Subcutaneous adipose tissue (tissue), 4 donors: ENCODE measurements around the gene LRMDA. TPM values are rescaled to one million over a fixed set of nuclear protein-coding genes. Genes with fewer than 3 reads are reported as not detected.

Experiments used
- total RNA-seq, 4 donors: library from RNA; depleted of rRNA; stranded (reverse); fragments of >200 nt; gene quantifications; one replicate each; pipeline ENCODE4 v1.1.0, GENCODE V29; 2016
- TF ChIP-seq, protein P1 (sequence below): fragments of 450-650 bp; IDR thresholded peaks from one replicate; pipeline ENCODE4 v1.5.1; 2016; ENCODE audit warnings: low read depth, mild to moderate bottlenecking, control low read depth, antibody characterized with exemption, moderate library complexity

The LRMDA gene
- total RNA-seq, 4 donors from 2014 or later: 17.4 to 92.1 (median 22.8) TPM

DNA sequence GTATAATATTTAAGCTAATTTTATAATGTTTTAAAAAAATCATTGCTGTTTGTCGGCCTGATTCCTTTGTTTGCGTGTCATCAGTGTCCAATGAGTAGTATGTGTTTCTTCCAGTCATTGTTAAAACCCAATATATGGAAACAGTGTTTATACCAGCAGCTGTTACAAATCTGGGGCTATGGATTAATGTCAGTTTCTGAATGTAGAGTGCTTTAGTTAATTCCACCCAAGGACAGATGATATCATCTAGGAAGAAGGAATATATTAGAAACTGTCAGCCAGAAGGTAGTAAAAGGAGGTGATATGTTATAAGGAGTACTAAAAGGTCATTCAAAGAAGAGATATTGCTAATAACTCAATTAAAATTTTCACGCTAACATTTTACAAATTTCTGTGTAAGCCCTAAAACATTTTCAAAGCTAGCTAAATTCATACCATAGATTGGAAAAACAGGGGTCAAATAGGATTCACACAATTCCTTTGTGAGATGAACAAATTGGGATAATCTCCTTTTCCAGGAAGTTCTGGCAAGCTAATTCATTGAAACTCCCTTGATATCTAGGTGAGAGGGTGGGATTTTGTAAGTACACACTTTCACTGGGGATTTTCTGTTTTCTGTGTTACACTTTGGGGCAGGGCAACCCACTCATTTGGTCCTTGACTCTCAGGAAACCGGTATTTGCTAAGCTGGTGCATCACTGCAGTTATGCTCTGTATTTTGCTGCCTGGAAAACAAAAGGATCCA is 448.8 kb downstream of the LRMDA start:
- TF ChIP-seq, protein P1, sequence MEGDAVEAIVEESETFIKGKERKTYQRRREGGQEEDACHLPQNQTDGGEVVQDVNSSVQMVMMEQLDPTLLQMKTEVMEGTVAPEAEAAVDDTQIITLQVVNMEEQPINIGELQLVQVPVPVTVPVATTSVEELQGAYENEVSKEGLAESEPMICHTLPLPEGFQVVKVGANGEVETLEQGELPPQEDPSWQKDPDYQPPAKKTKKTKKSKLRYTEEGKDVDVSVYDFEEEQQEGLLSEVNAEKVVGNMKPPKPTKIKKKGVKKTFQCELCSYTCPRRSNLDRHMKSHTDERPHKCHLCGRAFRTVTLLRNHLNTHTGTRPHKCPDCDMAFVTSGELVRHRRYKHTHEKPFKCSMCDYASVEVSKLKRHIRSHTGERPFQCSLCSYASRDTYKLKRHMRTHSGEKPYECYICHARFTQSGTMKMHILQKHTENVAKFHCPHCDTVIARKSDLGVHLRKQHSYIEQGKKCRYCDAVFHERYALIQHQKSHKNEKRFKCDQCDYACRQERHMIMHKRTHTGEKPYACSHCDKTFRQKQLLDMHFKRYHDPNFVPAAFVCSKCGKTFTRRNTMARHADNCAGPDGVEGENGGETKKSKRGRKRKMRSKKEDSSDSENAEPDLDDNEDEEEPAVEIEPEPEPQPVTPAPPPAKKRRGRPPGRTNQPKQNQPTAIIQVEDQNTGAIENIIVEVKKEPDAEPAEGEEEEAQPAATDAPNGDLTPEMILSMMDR: no peak

DNA sequence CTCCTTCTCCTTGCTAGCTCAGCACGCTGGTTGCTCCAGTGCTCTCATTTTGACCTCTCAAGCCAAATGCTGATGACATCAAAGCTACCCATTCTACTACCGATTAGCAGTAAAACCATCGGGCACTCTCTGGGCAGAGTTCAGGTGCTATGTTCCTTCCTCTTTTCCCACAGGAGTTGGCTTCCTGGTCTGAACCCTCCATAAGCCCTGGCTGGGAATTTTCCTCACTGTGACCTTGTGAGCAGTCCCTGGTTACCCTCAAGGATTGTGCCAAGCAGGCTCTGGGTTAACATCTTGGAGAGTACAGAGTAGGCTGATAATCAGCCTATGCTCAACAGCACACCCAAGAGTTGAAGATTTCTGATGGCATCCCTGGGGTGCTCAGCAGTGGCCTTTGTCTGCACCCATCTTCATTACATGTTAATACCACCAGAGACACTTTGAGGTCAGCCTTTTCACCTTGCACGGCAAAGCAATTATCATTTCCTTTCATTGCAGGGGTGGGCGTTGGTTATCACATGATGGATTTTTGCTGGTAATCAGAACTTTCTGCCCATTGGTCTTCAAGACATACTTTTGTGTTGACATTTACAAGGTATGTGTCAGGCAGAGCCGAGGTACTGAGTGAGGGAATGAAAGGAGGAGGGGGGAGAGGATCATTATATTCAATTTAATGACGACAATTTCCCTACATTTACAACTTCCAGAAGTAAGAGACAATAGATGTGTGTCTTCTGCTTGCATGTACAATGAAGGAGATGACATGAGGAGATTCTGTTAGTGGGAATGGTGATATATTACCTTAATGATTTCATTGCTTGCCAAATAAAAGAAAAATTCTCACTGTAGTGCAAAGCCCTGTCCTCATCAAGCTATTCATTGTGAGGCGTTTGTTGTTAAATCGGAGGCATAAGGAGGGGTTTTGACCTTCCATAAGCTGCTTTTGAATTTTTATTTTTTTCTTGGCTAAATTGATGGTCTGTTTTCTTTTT is 452.0 kb downstream of the LRMDA start:
- TF ChIP-seq, protein P1: no peak

DNA sequence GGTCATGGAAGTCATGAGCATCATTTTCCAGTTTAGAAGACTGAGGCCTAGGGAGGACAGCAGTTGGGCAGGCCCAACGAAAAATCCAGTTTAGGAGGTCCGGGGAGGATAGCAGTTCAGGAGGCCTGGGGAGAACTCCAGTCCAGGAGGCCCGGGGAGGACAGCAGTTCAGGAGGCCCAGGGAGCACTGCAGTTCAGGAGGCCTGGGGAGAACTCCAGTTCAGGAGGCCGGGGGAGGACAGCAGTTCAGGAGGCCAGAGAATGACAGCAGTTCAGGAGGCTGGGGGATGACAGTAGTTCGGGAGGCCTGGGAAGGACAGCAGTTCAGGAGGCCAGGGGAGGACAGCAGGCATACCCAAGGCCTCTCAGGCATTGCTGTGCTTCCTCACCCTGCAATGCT is 453.4 kb downstream of the LRMDA start:
- TF ChIP-seq, protein P1: no peak

DNA sequence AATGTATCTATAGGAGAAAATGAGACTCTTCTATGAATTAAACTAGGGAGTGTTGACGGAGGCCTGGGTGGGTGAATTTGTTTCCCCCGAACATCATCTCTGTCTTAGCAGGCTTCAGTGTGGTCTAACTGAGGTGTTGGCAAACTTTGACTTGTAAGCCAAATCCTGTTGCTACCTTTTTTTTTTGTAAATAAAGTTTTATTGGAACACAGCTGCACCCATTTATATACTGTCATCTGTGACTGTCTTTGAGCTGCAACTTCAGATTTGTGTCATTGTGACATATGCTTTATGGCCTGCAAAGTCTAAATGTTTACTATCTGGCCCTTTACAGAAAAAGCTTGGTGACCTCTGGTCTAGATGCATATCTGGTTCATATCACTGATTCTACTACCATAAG is 455.9 kb downstream of the LRMDA start:
- TF ChIP-seq, protein P1: no peak

DNA sequence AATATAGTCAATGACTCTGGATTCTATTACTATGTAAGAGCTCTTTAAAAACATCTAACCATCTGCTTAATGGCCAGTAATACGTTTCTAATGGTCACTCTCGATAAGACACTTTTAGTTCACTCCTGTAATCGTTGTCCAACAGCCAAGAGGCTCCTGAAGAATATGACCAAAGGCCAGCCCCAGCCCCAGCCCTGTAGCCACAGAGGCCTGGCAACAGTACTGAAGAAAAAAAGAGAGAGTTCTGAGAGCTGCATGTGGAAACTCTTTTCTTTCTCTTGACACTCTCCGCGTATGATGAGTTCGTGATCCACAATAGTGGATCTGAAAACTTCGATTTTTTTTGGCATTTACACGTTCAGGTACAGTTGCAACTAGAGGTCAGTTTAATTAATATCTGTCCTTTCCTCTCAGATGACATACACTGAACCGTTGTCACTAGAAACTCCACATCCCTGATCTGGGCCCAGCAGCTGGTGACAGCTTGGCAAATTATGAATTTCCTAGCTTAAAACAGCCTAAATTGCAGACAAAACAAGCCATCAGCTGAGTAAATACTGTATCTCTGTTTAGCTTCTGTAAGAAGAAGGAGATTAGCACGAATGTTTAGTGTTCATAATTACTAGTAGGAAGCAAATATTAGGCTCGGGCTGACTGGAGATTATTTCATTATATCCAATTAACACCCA is 456.7 kb downstream of the LRMDA start:
- TF ChIP-seq, protein P1: no peak

DNA sequence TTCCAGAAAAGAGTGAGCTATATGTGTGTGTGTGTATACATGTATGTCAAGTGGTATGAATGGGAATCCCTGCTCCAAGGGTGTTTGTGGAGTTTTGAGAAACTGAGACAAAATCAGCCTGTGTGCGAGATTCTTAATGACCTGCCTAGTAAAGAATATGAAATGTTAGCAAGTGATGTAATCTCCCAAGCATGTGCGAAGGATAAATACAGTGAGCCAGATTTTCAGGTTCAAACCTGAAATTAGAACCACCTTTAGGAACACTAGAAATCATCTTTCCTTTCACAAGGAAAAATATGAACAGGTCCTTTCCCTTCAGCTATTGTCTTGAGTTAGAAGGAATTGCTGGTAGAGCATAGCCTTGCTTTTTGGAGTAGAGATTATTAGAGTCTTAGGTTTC is 457.6 kb downstream of the LRMDA start:
- TF ChIP-seq, protein P1: no peak
